ENCODE results near the gene RO60.

RO60 gene

DNA sequence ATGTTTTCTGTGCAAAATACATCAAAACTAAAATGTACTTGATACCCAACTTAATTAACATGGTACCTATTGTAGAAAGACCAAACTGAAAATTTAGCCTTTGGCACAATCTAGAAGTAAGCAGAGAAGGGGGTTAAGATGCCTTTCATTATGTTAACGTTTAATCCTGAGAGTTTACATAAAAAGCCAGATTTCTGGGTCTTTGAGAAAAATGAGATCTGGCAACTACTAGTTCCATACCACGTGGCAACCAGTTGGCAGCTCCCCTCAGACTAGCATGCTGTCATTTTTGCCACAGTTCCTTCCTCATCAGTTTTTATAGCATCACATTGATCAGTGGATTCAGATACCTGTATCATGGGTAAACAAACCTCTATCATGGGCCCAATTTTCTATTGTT, 1.5 kb downstream of the RO60 start:
- H3K9ac ChIP-seq (ENCODE audit: low read length) = peak overlapping the region; percentile 70
- H3K9me3 ChIP-seq (ENCODE audit: insufficient read depth, low read depth, low read length) = no peaks in the 10 kb centered on the region
- H3K18ac ChIP-seq (ENCODE audit: low read length) = no peak overlapping the region
- no peak overlapping the region for H2AK5ac ChIP-seq (ENCODE audit: low read length)
- H3K27ac ChIP-seq (ENCODE audit: low read depth, low read length) = no peak overlapping the region
- peaks cover 9% of the 10 kb centered on the region for H3K79me1 ChIP-seq (ENCODE audit: low read length)
- WGBS (ENCODE audit: extremely low coverage, insufficient coverage, insufficient read length) = no CpG with 5 or more reads among the region's 2 CpGs
- no peak overlapping the region for H2BK12ac ChIP-seq (ENCODE audit: low read length)
- H3K4ac ChIP-seq (ENCODE audit: low read depth, low read length) = peak overlapping the region; percentile 27
- DNase-seq = no peak
- H3K79me2 ChIP-seq (ENCODE audit: control insufficient read depth, insufficient read depth, low read length, poor library complexity) = peaks cover 12% of the 10 kb centered on the region
- no peak overlapping the region for H3K14ac ChIP-seq (ENCODE audit: low read length)
- no peaks in the 10 kb centered on the region for H3K36me3 ChIP-seq (ENCODE audit: control insufficient read depth in 1 of 2, insufficient read depth in 2 of 2, low read length in 2 of 2)
- no peak overlapping the region for H2AFZ ChIP-seq (ENCODE audit: insufficient read depth, low read length, poor library complexity)
- H4K12ac ChIP-seq (ENCODE audit: low read depth, low read length) = no peak overlapping the region
- no peaks in the 10 kb centered on the region for H3K27me3 ChIP-seq (ENCODE audit: insufficient read depth, low read length)
- H3K4me2 ChIP-seq (ENCODE audit: low read length) = peak overlapping the region; percentile 70
- H3K4me3 ChIP-seq (ENCODE audit: low read depth, low read length) = no peak overlapping the region
- H2BK120ac ChIP-seq (ENCODE audit: insufficient read depth, low read length, poor library complexity) = no peak overlapping the region
- no peak overlapping the region for H2BK5ac ChIP-seq (ENCODE audit: low read depth, low read length, poor library complexity)
- H4K8ac ChIP-seq (ENCODE audit: low read depth, low read length) = no peak overlapping the region
- H3K23ac ChIP-seq (ENCODE audit: low read length) = no peak overlapping the region
- peaks cover 0 to 1% of the 10 kb centered on the region in 2 experiments for H3K4me1 ChIP-seq (ENCODE audit: control insufficient read depth in 1 of 2, insufficient read depth in 2 of 2, low read length in 2 of 2)
- no peak overlapping the region for H4K91ac ChIP-seq (ENCODE audit: low read depth, low read length)

DNA sequence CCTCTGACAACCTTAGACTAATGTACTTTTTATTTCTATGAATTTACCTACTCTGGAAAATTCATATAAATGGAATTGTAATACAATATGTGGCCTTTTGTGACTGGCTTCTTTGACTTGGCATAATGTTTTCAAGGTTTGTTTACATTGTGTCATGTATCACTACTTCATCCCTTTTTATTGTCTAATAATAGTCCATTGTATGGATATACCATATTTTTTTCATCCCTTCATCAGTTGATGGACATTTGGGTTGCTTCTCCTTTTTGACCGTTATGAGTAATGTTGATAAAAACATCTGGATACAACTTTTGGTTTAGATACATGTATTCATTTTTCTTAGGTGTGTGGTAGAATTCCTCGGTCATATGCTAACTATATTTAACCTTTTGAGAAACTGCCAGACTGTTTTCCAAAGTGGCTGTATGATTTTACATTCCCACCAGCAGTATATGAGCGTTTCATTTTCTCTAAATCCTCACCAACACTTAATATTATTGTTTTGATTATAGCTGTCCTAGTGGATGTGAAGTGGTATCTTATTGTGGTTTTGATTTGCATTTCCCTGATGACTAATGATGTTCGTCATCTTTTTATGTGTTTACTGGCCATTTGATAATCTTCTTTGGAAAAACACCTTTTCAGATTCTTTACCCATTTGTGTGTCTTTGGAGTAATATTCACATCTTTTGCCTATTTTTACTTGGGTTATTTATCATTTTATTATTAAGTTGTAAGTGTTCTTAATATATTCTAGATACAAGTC, 3.5 kb downstream of the RO60 start:
- no peak overlapping the region for H2BK120ac ChIP-seq (ENCODE audit: insufficient read depth, low read length, poor library complexity)
- no peak overlapping the region for H2AK5ac ChIP-seq (ENCODE audit: low read length)
- H3K23ac ChIP-seq (ENCODE audit: low read length) = no peak overlapping the region
- no CpG with 5 or more reads among the region's 4 CpGs for WGBS (ENCODE audit: extremely low coverage, insufficient coverage, insufficient read length)
- H3K79me2 ChIP-seq (ENCODE audit: control insufficient read depth, insufficient read depth, low read length, poor library complexity) = peaks cover 12% of the 10 kb centered on the region
- no peak overlapping the region for H2AFZ ChIP-seq (ENCODE audit: insufficient read depth, low read length, poor library complexity)
- H3K9me3 ChIP-seq (ENCODE audit: insufficient read depth, low read depth, low read length) = no peaks in the 10 kb centered on the region
- no peak overlapping the region for H4K91ac ChIP-seq (ENCODE audit: low read depth, low read length)
- H3K79me1 ChIP-seq (ENCODE audit: low read length) = peaks cover 9% of the 10 kb centered on the region
- H4K8ac ChIP-seq (ENCODE audit: low read depth, low read length) = no peak overlapping the region
- H3K4ac ChIP-seq (ENCODE audit: low read depth, low read length) = no peak overlapping the region
- H3K4me3 ChIP-seq (ENCODE audit: low read depth, low read length) = no peak overlapping the region
- H2BK5ac ChIP-seq (ENCODE audit: low read depth, low read length, poor library complexity) = no peak overlapping the region
- no peak overlapping the region for H2BK12ac ChIP-seq (ENCODE audit: low read length)
- no peak overlapping the region for H3K9ac ChIP-seq (ENCODE audit: low read length)
- H3K18ac ChIP-seq (ENCODE audit: low read length) = no peak overlapping the region
- H3K36me3 ChIP-seq (ENCODE audit: control insufficient read depth in 1 of 2, insufficient read depth in 2 of 2, low read length in 2 of 2) = no peaks in the 10 kb centered on the region
- no peaks in the 10 kb centered on the region for H3K27me3 ChIP-seq (ENCODE audit: insufficient read depth, low read length)
- no peak overlapping the region for H3K14ac ChIP-seq (ENCODE audit: low read length)
- no peak overlapping the region for H3K4me2 ChIP-seq (ENCODE audit: low read length)
- H4K12ac ChIP-seq (ENCODE audit: low read depth, low read length) = no peak overlapping the region
- H3K27ac ChIP-seq (ENCODE audit: low read depth, low read length) = no peak overlapping the region
- DNase-seq = no peak
- H3K4me1 ChIP-seq (ENCODE audit: control insufficient read depth in 1 of 2, insufficient read depth in 2 of 2, low read length in 2 of 2) = peaks cover 0 to 1% of the 10 kb centered on the region in 2 experiments

GRCh38 chr1:193065954-193066353, 6.5 kb downstream of the RO60 start:
- no peak overlapping the region for H4K8ac ChIP-seq (ENCODE audit: low read depth, low read length)
- H2BK5ac ChIP-seq (ENCODE audit: low read depth, low read length, poor library complexity) = no peak overlapping the region
- H3K27me3 ChIP-seq (ENCODE audit: insufficient read depth, low read length) = no peaks in the 10 kb centered on the region
- H3K4me3 ChIP-seq (ENCODE audit: low read depth, low read length) = no peak overlapping the region
- no peak overlapping the region for H3K23ac ChIP-seq (ENCODE audit: low read length)
- no peak overlapping the region for H2BK12ac ChIP-seq (ENCODE audit: low read length)
- H2AFZ ChIP-seq (ENCODE audit: insufficient read depth, low read length, poor library complexity) = no peak overlapping the region
- no peak overlapping the region for H4K91ac ChIP-seq (ENCODE audit: low read depth, low read length)
- H3K4ac ChIP-seq (ENCODE audit: low read depth, low read length) = no peak overlapping the region
- H4K12ac ChIP-seq (ENCODE audit: low read depth, low read length) = no peak overlapping the region
- H3K14ac ChIP-seq (ENCODE audit: low read length) = no peak overlapping the region
- no peak for DNase-seq
- no peak overlapping the region for H3K27ac ChIP-seq (ENCODE audit: low read depth, low read length)
- no peak overlapping the region for H3K9ac ChIP-seq (ENCODE audit: low read length)
- H3K79me1 ChIP-seq (ENCODE audit: low read length) = no peaks in the 10 kb centered on the region
- no peaks in the 10 kb centered on the region for H3K9me3 ChIP-seq (ENCODE audit: insufficient read depth, low read depth, low read length)
- no peaks in the 10 kb centered on the region for H3K4me1 ChIP-seq (ENCODE audit: control insufficient read depth in 1 of 2, insufficient read depth in 2 of 2, low read length in 2 of 2)
- H3K4me2 ChIP-seq (ENCODE audit: low read length) = no peak overlapping the region
- H2BK120ac ChIP-seq (ENCODE audit: insufficient read depth, low read length, poor library complexity) = no peak overlapping the region
- H3K18ac ChIP-seq (ENCODE audit: low read length) = no peak overlapping the region
- no peaks in the 10 kb centered on the region for H3K36me3 ChIP-seq (ENCODE audit: control insufficient read depth in 1 of 2, insufficient read depth in 2 of 2, low read length in 2 of 2)
- no peaks in the 10 kb centered on the region for H3K79me2 ChIP-seq (ENCODE audit: control insufficient read depth, insufficient read depth, low read length, poor library complexity)
- no peak overlapping the region for H2AK5ac ChIP-seq (ENCODE audit: low read length)

GRCh38 chr1:193066606-193067005, 7.2 kb downstream of the RO60 start:
- H3K27ac ChIP-seq (ENCODE audit: low read depth, low read length) = no peak overlapping the region
- no peaks in the 10 kb centered on the region for H3K9me3 ChIP-seq (ENCODE audit: insufficient read depth, low read depth, low read length)
- H3K14ac ChIP-seq (ENCODE audit: low read length) = no peak overlapping the region
- H2BK5ac ChIP-seq (ENCODE audit: low read depth, low read length, poor library complexity) = no peak overlapping the region
- H3K27me3 ChIP-seq (ENCODE audit: insufficient read depth, low read length) = no peaks in the 10 kb centered on the region
- H3K4me2 ChIP-seq (ENCODE audit: low read length) = no peak overlapping the region
- H3K79me1 ChIP-seq (ENCODE audit: low read length) = no peaks in the 10 kb centered on the region
- H3K36me3 ChIP-seq (ENCODE audit: control insufficient read depth in 1 of 2, insufficient read depth in 2 of 2, low read length in 2 of 2) = no peaks in the 10 kb centered on the region
- no peak overlapping the region for H4K12ac ChIP-seq (ENCODE audit: low read depth, low read length)
- H4K91ac ChIP-seq (ENCODE audit: low read depth, low read length) = no peak overlapping the region
- H3K23ac ChIP-seq (ENCODE audit: low read length) = no peak overlapping the region
- no peaks in the 10 kb centered on the region for H3K79me2 ChIP-seq (ENCODE audit: control insufficient read depth, insufficient read depth, low read length, poor library complexity)
- no peak overlapping the region for H4K8ac ChIP-seq (ENCODE audit: low read depth, low read length)
- no peak overlapping the region for H3K4me3 ChIP-seq (ENCODE audit: low read depth, low read length)
- no peak overlapping the region for H3K18ac ChIP-seq (ENCODE audit: low read length)
- no peak for DNase-seq
- H3K9ac ChIP-seq (ENCODE audit: low read length) = no peak overlapping the region
- H2BK120ac ChIP-seq (ENCODE audit: insufficient read depth, low read length, poor library complexity) = no peak overlapping the region
- no CpG with 5 or more reads among the region's 4 CpGs for WGBS (ENCODE audit: extremely low coverage, insufficient coverage, insufficient read length)
- H3K4ac ChIP-seq (ENCODE audit: low read depth, low read length) = no peak overlapping the region
- H2AFZ ChIP-seq (ENCODE audit: insufficient read depth, low read length, poor library complexity) = no peak overlapping the region
- no peak overlapping the region for H2BK12ac ChIP-seq (ENCODE audit: low read length)
- no peak overlapping the region for H2AK5ac ChIP-seq (ENCODE audit: low read length)
- no peaks in the 10 kb centered on the region for H3K4me1 ChIP-seq (ENCODE audit: control insufficient read depth in 1 of 2, insufficient read depth in 2 of 2, low read length in 2 of 2)

All from trophoblast cell (in vitro differentiated cells and primary cell).